GM13977 (cell line): Measurements from ENCODE around the gene MYCBP2.

Experiments used
- DNase-seq: peaks from one replicate; pipeline ENCODE4 v3.0.0; 2012; ENCODE audit warnings: low spot score
- in situ Hi-C: fragments of 300-500 bp; cut with MboI; formaldehyde crosslinking; loops from one replicate; pipeline ENCODE4 v1.12.0; 2022; ENCODE audit warnings: low sequenced_read_pairs, low pct_unique_long_range_greater_than_20kb, mixed read lengths, inconsistent platforms; ENCODE audit not compliant: unreplicated experiment
- TF ChIP-seq, protein P1 (sequence below): IDR thresholded peaks from 2 replicates; pipeline ENCODE4 v1.5.1; 2012; ENCODE audit warnings: mild to moderate bottlenecking, control low read depth; ENCODE audit not compliant: insufficient read depth; ENCODE audit errors: extremely low read depth, missing control alignments

MYCBP2 gene

DNA sequence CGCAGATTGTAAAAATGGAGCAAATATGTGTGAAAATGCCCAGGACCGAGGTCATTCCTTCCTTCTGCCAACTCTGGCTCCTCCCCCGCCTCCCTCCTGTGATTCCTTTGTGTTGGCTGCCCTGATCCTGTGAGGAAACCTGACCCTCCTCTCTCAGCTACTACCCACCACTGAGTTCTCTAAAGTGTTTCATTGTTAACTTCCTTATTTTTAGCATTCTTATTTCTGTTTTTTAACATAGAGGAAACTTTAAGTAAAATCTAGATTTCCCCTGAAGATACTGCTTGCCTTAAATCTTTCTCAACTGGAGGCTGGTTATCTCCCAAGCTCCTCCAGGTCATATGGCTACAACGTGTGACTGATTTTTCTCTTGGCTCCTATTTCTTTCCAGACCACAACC is 278.2 kb downstream of the MYCBP2 start:
- in situ Hi-C loops: no loop called here
- TF ChIP-seq, protein P1, sequence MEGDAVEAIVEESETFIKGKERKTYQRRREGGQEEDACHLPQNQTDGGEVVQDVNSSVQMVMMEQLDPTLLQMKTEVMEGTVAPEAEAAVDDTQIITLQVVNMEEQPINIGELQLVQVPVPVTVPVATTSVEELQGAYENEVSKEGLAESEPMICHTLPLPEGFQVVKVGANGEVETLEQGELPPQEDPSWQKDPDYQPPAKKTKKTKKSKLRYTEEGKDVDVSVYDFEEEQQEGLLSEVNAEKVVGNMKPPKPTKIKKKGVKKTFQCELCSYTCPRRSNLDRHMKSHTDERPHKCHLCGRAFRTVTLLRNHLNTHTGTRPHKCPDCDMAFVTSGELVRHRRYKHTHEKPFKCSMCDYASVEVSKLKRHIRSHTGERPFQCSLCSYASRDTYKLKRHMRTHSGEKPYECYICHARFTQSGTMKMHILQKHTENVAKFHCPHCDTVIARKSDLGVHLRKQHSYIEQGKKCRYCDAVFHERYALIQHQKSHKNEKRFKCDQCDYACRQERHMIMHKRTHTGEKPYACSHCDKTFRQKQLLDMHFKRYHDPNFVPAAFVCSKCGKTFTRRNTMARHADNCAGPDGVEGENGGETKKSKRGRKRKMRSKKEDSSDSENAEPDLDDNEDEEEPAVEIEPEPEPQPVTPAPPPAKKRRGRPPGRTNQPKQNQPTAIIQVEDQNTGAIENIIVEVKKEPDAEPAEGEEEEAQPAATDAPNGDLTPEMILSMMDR: no peak
- DNase-seq: no peak

GRCh38 chr13:77047649-77048343 is 279.1 kb downstream of the MYCBP2 start:
- in situ Hi-C loops: no loop called here
- TF ChIP-seq, protein P1: no peak
- DNase-seq: no peak

GRCh38 chr13:77042566-77043177 is 284.2 kb downstream of the MYCBP2 start:
- DNase-seq: no peak
- TF ChIP-seq, protein P1: no peak
- in situ Hi-C loops: no loop called here

GRCh38 chr13:77040835-77041234 is 286.1 kb downstream of the MYCBP2 start:
- TF ChIP-seq, protein P1: no peak
- in situ Hi-C loops: no loop called here
- no peak for DNase-seq

DNA sequence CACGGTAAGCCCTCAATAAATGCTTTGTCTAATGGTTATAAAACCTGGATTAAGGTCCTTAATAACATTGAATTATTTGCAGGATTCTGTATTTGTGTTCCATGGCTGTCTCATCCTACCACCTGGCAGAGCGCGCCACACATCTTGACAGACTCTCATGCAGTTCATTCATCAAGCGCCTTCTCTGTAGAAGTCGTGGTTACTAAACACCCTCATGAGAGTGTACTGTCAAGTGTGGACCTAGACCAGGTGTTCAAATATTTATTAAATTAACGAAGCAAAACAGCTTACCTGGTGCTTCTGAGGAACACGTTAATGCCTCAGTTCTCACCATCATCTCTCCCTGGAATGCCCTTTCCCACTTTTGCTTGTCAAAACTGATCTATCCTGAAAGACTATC is 286.8 kb downstream of the MYCBP2 start:
- in situ Hi-C loops: no loop called here
- no peak for DNase-seq
- TF ChIP-seq, protein P1: no peak

DNA sequence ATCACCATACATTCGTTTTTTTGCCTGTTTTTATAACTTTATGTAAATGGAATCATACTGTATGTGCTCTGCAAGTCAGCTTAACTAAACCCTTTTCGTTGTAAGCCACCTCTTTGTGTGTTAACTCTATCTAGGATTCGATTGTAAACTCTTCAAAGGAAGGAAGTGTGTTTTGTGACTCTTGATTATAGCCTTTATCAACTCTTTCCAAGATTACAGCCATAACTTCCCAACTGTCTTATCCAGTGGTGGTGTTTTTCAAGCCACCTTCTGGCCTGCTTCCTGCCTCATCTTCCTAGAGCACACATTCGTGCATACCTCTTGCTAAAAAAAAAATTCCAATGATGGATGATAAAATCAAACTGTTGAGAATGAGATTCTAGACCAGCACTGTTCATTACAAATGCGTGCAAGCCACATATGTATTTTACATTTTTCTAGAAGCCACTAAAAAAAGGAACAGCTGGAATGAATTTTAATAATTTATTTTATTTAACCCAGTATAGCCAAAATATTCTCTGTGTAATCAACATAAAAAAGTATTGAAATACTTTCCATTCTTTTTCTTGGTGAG is 287.9 kb downstream of the MYCBP2 start:
- no peak for DNase-seq
- in situ Hi-C loops: no loop called here
- TF ChIP-seq, protein P1: no peak
